ENCODE measurements around the gene MACIR. TPM values are rescaled to one million over a fixed set of nuclear protein-coding genes. Genes with fewer than 3 reads are reported as not detected.

The MACIR gene
- total and polyA plus RNA-seq, 12 donors: 1.9 to 19.9 (median 6.4) TPM

GRCh38 chr5:103234239-103234975 is 24.2 kb upstream of the MACIR start:
- no peaks in the 10 kb centered on the region for H3K4me1 ChIP-seq (replicated peaks in 1 of 2)
- no peak overlapping the region for H3K4me3 ChIP-seq
- peaks cover 0 to 7% (median 0%) of the 10 kb centered on the region in 3 donors for H3K9me3 ChIP-seq (replicated peaks in 1 of 3)
- no peak overlapping the region for H3K27ac ChIP-seq
- DNase-seq: no peak
- intact Hi-C loops (cut with DNase I): loop anchor here in 1 of 2 donors (5.0 kb wide), 1 partner anchor 243 kb away; no protein-coding TSS in a partner anchor
- no peaks in the 10 kb centered on the region for H3K27me3 ChIP-seq
- WGBS, 4 donors: 81 to 88% (median 85%) methylated on average over 4 of the region's 4 CpGs
- TF ChIP-seq POLR2A (IDR thresholded peaks at IDR 0.05): no peak
- no peak for TF ChIP-seq CTCF (IDR thresholded peaks at IDR 0.05)
- no peaks in the 10 kb centered on the region for H3K36me3 ChIP-seq (replicated peaks in 1 of 2)

GRCh38 chr5:103235891-103236290 is 22.7 kb upstream of the MACIR start:
- no peaks in the 10 kb centered on the region for H3K4me1 ChIP-seq (replicated peaks in 1 of 2)
- peaks cover 0 to 14% (median 0%) of the 10 kb centered on the region in 3 donors for H3K9me3 ChIP-seq (replicated peaks in 1 of 3)
- H3K27ac ChIP-seq: no peak overlapping the region
- 60 to 83% (median 80%) methylated on average over 1 of the region's 1 CpG for WGBS, 4 donors
- TF ChIP-seq CTCF (IDR thresholded peaks at IDR 0.05) (no peak), POLR2A (IDR thresholded peaks at IDR 0.05) (no peak)
- H3K27me3 ChIP-seq: no peaks in the 10 kb centered on the region
- no peak for DNase-seq
- no peaks in the 10 kb centered on the region for H3K36me3 ChIP-seq (replicated peaks in 1 of 2)
- intact Hi-C loops (cut with DNase I): no loop called here
- H3K4me3 ChIP-seq: no peak overlapping the region

GRCh38 chr5:103237778-103238177 is 20.8 kb upstream of the MACIR start:
- peaks cover 0 to 14% (median 0%) of the 10 kb centered on the region in 3 donors for H3K9me3 ChIP-seq (replicated peaks in 1 of 3)
- DNase-seq: no peak
- H3K27ac ChIP-seq: no peak overlapping the region
- H3K27me3 ChIP-seq: no peaks in the 10 kb centered on the region
- H3K4me3 ChIP-seq: no peak overlapping the region
- WGBS, 4 donors: 78 to 94% (median 86%) methylated on average over 1 of the region's 1 CpG
- TF ChIP-seq CTCF (IDR thresholded peaks at IDR 0.05) (no peak), POLR2A (IDR thresholded peaks at IDR 0.05) (no peak)
- no peaks in the 10 kb centered on the region for H3K4me1 ChIP-seq (replicated peaks in 1 of 2)
- no peaks in the 10 kb centered on the region for H3K36me3 ChIP-seq (replicated peaks in 1 of 2)
- intact Hi-C loops (cut with DNase I): no loop called here

GRCh38 chr5:103243665-103244064 is 14.9 kb upstream of the MACIR start:
- no peak for DNase-seq
- H3K36me3 ChIP-seq (replicated peaks in 1 of 2): no peaks in the 10 kb centered on the region
- H3K9me3 ChIP-seq (replicated peaks in 1 of 3): peaks cover 0 to 11% (median 0%) of the 10 kb centered on the region in 3 donors
- no peaks in the 10 kb centered on the region for H3K4me1 ChIP-seq (replicated peaks in 1 of 2)
- intact Hi-C loops (cut with DNase I): no loop called here
- no peaks in the 10 kb centered on the region for H3K27me3 ChIP-seq
- no peak overlapping the region for H3K27ac ChIP-seq
- 78 to 88% (median 81%) methylated on average over 2 of the region's 2 CpGs for WGBS, 4 donors
- no peak overlapping the region for H3K4me3 ChIP-seq
- TF ChIP-seq POLR2A (IDR thresholded peaks at IDR 0.05) (no peak), CTCF (IDR thresholded peaks at IDR 0.05) (no peak)

Measured in adrenal gland (tissue), 12 donors.